ENCODE results near the gene ATG16L2.

ATG16L2 gene, protein sequence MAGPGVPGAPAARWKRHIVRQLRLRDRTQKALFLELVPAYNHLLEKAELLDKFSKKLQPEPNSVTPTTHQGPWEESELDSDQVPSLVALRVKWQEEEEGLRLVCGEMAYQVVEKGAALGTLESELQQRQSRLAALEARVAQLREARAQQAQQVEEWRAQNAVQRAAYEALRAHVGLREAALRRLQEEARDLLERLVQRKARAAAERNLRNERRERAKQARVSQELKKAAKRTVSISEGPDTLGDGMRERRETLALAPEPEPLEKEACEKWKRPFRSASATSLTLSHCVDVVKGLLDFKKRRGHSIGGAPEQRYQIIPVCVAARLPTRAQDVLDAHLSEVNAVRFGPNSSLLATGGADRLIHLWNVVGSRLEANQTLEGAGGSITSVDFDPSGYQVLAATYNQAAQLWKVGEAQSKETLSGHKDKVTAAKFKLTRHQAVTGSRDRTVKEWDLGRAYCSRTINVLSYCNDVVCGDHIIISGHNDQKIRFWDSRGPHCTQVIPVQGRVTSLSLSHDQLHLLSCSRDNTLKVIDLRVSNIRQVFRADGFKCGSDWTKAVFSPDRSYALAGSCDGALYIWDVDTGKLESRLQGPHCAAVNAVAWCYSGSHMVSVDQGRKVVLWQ

DNA sequence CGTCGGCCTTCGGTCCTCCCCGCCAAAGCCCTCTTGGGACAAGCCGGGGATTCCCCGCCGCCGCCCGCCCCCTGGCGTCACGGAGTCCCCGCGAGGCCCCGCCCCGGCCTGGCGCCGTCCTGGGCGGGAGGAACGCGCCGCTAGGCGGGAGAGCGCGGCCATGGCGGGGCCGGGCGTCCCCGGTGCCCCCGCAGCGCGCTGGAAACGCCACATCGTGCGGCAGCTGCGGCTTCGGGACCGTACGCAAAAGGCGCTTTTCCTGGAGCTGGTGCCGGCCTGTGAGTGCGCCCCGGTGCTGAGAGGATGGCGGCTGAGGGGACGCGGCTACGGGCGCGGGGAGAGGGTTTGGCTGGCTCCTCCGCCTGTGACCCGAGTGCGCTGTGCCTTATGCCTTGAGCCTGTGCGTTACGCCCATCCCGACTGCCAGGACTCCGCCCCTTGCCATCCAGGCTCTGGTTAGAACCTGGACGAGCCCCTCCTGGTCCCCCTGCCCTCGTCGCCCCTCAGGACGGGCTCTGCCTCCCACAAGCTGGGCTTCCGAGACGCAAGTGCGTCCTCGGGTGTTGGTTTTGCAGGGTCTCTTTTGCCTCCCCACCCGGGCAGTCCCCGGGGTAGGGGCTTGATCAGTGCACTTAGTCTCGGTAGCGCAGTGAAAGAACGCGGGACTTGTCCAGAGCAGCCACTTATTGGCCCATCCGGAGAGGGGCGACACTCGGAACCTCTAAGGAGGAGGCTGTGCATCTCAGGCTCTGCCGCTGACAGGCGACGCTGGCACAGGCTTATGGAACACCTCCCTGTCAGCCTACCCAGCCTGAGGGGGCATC lies at the start of gene ATG16L2:
Gene ATG16L2 (plus strand): TSS at position 126 of the 824 bp plus-strand sequence. CDS start 35 bp downstream, at position 161.
- in situ Hi-C loops (cut with MboI; ENCODE audit: low sequenced_read_pairs) = no loop called here

DNA sequence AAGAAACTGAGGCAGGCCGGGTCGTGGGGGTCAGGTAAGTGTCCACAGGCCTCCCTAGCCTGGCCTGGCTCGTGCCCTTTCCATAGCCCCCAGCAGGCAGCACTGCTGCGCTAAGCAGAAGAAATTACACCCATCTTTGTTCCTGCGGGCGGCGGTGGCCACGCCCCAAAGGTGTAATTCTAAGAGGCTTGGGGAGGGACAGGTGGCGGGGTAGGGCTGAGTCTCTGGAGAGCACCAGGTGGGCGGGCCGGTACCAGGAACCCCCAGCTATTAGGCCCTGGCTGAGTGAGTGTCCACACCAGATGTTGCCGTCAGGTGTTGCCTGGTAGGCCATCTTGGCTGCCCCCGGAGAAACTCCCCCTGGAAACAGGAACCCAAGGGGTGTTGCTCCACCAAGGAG lies 49.7 kb upstream of the ATG16L2 start:
- in situ Hi-C loops (cut with MboI; ENCODE audit: low sequenced_read_pairs) = no loop called here

DNA sequence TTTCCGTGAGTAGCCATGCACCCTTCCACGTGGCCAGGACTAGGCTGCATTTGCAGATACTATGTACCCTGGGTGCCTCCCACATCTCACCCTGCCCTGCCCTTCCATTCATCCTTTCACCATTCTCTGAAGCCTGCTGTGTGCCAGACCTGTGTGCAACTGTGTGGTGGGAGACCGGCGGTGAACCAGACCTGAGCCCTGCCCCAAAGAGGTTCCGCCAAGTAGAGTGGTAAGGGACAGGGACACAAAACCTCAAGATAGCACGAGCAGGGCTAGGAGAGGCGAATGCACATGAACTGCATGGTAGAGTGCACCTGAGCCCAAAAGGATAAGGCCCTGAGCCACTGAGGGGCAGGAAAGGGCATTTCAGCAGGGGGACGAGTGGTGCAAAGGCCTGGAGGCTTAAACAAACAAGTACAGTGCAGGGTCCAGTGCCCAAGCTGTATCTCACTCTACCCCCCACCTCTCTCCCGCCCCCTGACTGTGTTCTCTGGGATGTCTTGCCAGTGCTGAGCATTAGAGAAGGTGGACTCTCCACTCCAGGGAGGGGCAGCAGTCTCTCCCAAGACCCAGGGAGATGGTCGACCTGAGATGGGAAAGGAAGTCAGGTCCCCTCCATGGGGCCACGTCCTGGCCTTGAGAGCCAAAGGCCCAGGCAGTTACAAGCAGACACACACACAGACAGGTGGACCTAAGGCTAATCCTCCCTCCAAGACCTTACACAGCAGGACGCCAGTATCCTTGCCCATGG lies 47.9 kb upstream of the ATG16L2 start:
- in situ Hi-C loops (cut with MboI; ENCODE audit: low sequenced_read_pairs) = no loop called here

DNA sequence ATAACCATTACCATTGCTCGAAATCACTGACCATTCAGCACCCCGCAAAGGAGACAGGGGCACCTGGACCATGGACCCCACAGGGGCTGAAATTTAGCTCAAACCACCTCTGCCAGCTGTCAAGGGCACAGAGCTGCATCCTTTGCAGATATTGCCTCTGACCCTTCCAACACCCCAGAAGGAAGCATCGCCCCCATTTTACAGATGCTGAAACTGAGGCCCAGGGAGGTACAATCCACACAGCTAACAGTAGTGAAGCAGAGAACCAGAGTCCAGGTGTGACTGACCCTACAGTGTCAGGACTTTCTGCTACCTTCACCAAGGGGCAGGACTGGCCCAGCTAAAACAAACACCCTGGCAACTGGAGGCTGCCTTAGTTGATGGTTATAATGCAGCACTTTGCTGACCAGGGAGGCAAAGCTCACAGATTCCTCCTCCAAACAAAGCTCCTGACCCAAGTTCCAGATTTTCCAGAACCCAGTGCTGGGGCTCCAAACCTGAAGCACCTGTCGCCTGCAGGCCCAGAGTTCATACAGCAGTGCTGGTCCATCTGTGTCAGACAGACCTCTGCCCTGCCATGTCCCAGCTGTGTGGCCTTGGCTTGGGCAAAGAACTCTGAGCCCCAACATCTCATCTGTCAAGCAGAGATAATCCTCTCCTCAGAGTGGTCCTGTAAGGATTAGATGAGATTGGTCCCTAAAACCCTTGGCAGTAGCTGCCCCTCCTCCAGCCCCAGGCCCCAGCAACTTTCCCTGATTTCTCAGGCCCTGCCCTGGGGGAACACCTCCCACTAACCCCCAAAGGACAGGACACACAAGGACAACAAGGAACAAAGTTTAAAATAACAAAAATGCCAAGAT lies 46.8 kb upstream of the ATG16L2 start:
- in situ Hi-C loops (cut with MboI; ENCODE audit: low sequenced_read_pairs) = no loop called here

DNA sequence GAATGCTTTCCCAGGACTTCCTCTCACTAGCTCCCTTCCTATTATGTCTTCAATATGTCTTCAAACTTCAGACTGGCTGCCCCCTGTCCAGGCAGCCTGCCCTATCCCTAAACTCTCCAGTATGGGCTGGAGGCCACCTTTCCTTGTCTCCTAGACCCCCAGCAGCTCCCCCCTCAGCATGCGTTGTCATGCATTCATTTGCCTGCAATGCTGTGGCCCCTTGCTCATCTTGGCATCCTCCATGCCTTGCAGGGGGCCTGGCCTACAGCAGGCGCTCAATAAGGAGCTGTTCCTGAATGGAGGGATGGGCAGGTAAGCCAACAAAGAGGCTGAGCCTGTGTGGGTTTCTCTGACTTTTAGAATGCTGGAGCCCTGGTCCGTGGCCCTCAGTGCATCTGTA lies 45.6 kb upstream of the ATG16L2 start:
- in situ Hi-C loops (cut with MboI; ENCODE audit: low sequenced_read_pairs) = no loop called here

DNA sequence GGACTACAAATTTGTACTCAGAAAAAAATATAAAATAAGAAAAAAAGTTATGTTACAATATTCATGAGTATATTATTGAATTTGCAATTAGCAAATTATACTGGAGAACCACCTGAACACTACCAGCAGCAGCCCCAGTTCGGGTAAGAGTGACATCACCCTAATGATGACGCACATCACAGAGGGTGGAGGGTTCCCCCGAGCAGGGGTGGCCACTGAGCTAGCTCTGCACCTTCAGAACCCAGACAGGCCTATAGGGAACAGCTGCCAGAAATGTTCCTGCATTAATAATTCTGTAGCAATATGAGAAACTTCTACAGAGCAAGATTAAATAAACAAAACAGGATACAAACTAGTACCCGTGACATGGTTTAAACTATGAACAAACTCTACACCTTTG lies 44.5 kb upstream of the ATG16L2 start:
- in situ Hi-C loops (cut with MboI; ENCODE audit: low sequenced_read_pairs) = no loop called here

DNA sequence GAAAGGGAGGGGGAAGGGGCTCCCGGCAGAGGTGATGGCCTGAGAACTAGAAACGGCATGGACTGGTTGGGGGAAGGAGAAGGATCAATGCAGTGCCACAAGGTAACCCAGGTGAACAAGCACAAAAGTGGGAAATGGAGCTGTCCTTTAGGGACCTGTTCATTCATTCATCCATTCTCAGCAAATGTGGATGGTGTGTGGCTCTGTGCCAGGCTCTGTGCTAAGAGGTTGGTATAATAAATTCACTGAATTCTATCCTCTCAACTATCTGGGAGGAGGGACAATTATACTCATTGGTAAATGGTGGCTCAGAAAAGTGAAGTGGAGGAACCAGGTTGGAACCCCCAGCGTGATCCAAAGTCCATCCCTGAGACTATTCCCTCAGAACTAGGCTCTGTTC lies 43.4 kb upstream of the ATG16L2 start:
- in situ Hi-C loops (cut with MboI; ENCODE audit: low sequenced_read_pairs) = no loop called here

DNA sequence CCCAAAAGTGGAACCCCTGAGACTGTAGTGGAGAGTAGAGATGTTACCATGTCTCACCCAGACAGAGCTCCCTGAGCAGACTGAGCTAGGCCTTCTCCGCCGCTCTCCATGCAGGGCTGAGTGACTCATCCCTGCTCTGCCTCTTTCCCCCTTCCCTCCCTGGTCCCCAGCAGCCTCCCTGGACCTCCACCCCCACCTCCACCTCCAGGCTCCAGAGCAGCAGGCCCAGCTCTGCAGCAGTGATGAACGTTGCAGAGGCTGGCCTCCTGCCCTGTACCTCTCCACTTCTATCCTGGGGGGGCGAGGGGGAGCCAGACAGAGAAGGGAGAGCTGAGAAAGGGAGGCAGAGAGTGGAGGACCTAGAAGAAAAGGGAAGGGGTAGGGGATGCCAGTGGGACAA lies 42.7 kb upstream of the ATG16L2 start:
- in situ Hi-C loops (cut with MboI; ENCODE audit: low sequenced_read_pairs) = no loop called here

DNA sequence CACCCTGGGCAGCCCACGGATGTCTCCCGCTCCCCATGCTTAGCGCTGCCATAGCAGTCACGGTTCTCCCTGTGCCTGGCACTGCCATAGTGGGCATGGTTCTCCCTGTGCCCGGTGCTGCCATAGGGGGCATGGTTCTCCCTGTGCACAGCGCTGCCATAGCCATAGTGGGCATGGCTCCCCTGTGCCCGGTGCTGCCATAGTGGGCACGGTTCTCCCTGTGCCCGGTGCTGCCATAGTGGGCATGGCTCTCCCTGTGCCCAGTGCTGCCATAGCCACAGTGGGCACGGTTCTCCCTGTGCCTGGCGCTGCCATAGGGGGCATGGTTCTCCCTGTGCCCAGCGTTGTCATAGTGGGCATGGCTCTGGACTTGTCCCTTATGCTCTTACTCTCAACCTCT lies 42.2 kb upstream of the ATG16L2 start:
- in situ Hi-C loops (cut with MboI; ENCODE audit: low sequenced_read_pairs) = no loop called here

DNA sequence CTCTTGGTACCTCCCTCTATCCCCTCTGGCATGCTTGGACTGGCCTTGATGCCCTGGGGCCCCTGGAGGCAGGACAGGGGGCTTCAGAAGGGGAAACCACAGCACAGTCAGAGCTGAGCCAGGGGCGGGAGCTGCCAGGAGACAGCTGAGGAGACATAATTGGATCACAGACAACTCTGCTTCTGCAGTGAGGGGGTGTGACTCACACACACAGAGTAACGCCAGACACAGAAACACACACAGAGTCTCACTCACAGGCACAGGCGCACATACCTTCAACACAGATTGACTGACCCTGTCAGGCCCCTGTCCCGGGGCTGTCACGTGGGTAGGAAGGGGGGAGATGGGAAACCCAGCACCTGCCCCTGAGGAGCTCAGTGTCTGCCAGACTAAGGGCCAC lies 40.9 kb upstream of the ATG16L2 start:
- in situ Hi-C loops (cut with MboI; ENCODE audit: low sequenced_read_pairs) = no loop called here

DNA sequence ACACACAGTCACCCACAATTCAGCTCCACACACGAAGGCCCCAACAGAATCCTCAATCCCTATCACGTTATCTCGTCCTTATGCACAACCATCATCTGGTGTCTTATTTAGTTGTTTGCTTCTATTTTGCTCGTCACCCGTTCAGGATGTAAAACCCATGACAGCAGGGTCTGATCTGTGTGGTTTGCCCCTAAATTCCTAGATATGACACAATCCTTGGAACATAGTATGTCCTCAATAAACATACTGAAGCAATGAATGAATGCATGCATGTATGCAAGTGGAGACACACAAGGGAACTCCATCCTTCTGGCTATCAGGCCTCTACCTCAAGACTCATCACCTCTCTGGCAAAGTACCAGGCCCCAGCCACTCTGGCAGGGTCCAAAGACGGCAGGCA lies 40.5 kb upstream of the ATG16L2 start:
- in situ Hi-C loops (cut with MboI; ENCODE audit: low sequenced_read_pairs) = no loop called here

DNA sequence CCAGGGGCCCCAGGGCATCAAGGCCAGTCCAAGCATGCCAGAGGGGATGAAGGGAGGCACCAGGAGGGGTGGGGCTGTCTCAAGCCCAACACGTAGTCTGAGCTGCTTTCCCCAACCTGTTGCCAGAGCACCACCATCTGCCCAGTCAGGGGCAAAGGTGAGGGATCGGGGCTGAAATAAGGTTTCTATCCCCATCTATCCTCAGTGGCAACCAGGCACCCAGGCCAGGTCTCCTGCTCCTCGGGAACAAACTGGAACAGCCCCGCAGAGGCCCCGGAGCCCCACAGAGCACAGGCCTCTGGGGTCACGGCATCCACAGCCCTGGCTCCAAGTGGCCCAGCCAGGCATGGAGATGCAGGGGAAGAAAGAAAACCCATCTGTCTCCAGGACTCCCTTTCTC lies 39.7 kb upstream of the ATG16L2 start:
- in situ Hi-C loops (cut with MboI; ENCODE audit: low sequenced_read_pairs) = no loop called here

DNA sequence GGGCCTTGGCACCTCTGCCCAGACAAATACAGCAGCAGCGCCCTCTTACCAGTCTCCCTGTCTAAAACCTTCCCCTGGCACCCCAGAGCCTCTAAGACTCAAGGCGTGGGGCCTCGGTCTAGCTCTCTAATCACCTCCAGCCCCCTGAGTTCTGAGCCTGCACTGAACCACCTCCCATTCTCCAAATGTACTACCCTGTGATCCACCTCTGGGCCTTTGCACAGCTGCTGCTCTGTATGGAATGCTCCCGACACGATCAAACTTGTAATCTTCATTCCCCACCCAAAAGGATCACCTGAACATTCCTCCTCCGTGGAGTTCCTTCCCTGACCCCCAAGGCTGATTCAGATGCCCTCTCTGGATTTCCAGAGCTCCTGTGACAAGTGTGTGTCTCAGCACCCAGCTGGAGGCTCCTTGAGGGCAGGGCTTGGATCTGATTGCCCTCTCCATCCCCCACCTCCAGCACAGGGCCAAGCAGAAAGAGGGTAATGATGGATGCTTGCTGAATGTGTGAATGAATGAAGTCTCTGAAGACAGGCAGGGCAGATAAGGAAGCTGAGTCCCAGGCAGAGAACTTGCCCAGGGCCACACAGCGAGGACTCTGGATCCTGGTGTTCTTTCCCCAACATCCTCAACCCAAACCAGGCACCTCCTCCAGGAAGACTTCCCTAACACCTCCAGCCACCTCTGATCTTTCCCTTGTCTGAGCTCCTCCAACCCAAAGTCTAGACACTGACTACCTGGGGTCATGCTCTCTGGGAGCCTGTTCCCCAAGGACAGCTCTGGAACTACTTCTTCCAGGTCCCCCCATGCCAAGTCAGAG lies 38.7 kb upstream of the ATG16L2 start:
- in situ Hi-C loops (cut with MboI; ENCODE audit: low sequenced_read_pairs) = no loop called here

DNA sequence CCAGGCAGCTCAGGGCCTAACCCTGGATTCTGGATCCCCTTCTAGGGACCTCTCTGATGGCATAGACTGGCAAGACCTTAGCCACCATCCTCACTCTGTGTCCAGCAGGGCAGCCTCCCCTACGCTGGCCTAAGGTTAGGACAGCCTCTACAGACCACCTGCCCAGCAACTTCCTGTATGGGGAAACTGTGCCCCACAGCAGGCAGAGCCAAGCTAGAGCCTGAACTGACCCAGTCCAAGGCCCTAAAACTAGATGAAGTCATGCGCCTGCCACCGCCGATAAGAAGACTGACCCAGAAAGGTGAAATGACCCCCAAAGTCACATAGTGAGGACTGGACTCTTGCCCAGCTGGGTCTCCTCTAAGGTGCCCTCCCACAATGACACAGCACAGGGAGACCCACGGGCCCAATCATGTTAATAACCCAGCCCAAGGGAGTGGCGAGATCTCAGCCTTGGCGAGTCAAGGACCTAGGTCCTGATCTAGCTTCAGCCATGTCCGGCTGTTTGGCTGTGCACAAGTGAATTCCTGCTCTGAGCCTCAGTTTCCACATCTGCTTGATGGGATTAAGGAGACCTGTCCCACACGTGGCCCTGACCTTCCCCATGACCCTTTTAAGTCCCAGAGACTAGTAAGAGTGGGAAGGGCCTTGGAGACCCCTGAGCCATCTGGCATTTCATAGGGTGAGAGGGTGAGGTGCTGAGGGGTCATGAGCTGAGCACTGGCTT lies 37.9 kb upstream of the ATG16L2 start:
- in situ Hi-C loops (cut with MboI; ENCODE audit: low sequenced_read_pairs) = no loop called here

DNA sequence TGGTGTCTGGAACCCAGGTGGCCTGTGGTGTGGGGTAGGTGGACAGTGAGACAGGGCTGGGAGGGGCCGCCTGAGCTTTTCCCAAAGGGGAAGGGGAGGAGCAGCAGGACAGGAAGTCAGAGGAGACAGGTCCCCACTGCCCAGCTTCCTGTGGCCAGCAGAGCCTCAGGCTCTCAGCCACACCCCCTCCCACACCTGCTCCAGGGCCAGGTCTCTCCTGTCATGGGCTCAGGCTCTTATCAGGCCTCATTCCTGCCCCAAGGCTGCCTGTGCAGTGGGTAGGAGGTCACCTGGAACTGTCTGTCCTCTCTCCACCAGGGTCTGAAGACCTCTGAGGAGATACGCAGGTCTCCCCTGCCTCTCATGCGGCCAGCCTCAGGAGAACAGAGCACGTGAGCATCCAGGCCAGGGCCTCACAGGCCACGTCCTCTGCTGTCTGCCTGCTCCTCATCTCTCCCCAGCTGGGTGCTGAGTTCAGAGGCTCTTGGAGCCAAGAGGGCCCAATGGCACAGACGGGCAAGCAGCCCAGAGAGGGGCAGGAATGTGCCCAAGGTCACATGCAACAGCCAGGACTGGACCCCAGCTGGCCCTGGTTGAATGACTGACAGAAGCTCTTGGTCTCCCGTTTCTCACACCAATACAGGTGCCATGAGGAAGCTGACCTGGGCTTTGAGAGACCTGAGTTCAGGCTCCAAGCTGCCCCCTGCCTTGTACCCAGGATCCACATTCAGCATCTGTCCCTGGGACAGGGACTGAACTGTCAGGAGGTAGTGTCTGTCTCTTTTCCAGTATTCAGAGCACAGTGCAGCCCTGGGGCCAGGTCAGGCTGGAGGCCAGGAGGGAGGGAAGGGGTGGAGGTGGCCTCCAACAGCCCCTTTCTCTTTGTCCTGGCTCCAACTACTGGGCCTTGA lies 37.1 kb upstream of the ATG16L2 start:
- in situ Hi-C loops (cut with MboI; ENCODE audit: low sequenced_read_pairs) = no loop called here

DNA sequence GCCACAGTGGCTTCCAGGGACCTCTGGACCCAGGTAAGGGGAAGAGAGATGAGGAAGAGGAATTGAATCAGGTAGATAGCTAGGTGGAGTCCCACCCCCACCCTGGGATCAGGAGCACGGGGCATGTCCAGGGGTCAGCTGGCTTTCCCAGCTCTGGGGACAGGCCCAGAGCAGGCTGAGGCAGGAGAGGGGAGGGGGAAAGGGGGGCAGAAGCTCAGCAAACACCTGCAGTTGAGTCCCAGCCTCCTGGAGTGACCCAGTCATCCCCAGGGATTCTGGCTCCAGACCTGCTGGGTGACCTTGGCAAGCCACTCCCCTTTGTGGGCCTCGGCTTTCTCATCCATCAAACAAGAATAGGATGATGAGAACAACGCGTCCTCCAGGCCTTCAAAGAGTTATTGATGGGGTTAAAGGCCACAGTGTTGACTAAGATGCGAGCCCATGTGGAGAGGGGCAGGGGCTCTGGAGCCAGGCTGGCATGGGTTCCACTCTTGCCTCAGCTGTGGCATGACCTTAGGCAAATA lies 36.4 kb upstream of the ATG16L2 start:
- in situ Hi-C loops (cut with MboI; ENCODE audit: low sequenced_read_pairs) = no loop called here

Measured in hTERT RPE-1 (cell line).